Sciatic nerve (tissue), 2 donors: ENCODE measurements around the gene HDAC4. TPM values are rescaled to one million over a fixed set of nuclear protein-coding genes. Genes with fewer than 3 reads are reported as not detected.

ENCODE experiments used
- ATAC-seq: fragments of 200-7000 bp; cut with Tn5 transposase; one replicate; pipeline ENCODE4 v1.9.1; 2020; ENCODE audit warnings: mild to moderate bottlenecking, moderate library complexity
- DNase-seq: peaks from one replicate; pipeline ENCODE4 v3.0.0-alpha.2; 2020; ENCODE audit warnings: low spot score
- intact Hi-C: fragments of 100-400 bp; cut with DNase I; formaldehyde crosslinking; loops from one replicate; pipeline ENCODE4 v1.14.2; 2022
- total RNA-seq: library from RNA; stranded (reverse); fragmentation: NEBNext Ultra II Directional; extraction: Animal tissue kit (Norgen Biotek cat#: 25700); gene quantifications from one replicate; pipeline ENCODE4 v1.2.1, GENCODE V29; 2021
- donor health status: DM: no; HTN: no; CAD: no.
- donor health status: DM: no; HTN: no; CAD: no.

The HDAC4 gene
- total RNA-seq, 1 donor from 2014 or later = 99.5 TPM

- DNase-seq (no peak), ATAC-seq (no peak)
- intact Hi-C loops = no loop called here
Observed at GRCh38 chr2:239061824-239062570, 338.8 kb downstream of the HDAC4 start.

GRCh38 chr2:239061121-239061666, 339.6 kb downstream of the HDAC4 start:
- intact Hi-C loops = no loop called here
- DNase-seq (no peak), ATAC-seq (no peak)

- intact Hi-C loops = no loop called here
- ATAC-seq = peak; percentile 20
- no peak for DNase-seq
Observed at GRCh38 chr2:239060676-239061075, 340.1 kb downstream of the HDAC4 start.

DNA sequence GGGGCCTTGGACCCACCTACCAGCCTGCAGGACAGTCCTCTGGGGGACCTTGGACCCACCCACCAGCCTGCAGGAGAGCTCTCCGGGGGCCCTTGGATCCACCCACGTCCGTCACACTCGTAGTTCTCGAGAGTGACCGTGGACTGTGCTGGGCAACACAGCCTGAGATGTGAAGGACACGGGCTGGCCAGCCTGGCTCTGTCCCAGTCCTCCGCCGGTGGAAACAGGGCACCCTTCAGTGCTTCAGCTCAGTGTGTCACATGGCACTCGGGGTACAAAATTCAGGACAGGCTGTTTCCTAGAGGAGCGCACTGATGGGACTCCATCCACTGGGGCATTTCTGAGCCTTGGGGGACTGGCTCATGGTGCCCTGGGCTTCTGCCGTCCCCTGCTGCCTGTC, 341.0 kb downstream of the HDAC4 start:
- intact Hi-C loops = no loop called here
- DNase-seq = no peak
- peak; percentile 20 for ATAC-seq

DNA sequence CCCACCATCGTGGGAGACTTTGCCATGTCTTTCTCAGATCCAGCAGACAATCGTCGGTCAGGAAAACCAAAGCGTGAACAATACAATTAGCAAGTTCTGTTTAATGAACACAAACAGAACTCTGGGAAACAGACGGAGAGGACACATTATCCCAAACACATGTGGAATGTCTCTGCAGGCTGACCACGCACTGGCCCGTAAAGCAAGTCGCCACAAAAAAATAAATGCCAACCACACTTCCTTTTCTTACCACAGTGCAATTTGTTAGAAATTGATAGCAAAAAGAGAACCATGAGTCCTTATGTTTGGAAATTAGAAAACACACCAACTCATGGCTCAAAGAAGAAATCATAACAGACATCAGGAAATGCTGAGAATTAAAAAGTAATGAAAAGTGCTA, 342.1 kb downstream of the HDAC4 start:
- intact Hi-C loops = no loop called here
- DNase-seq (no peak), ATAC-seq (no peak)

GRCh38 chr2:239057533-239057932, 343.3 kb downstream of the HDAC4 start:
- intact Hi-C loops = no loop called here
- DNase-seq (no peak), ATAC-seq (no peak)

DNA sequence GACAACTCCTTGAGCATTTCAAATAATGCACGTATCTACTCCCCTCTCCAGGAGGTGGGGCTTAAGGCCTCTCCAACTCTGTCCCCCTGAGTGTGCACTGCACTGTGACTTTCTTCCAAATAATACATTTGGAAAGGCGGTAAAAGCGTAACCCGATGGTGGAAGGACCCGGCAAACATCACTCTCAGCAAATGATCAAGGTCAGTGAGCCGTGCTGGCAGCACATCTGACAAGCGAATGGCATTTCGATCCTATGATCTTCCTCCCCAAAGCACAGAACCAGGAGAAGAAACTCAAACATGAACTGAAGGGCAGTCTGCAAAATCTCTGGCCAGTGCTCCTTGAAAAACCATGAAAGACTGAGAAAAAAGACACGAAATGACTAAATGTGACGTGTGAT, 344.2 kb downstream of the HDAC4 start:
- DNase-seq (no peak), ATAC-seq (no peak)
- intact Hi-C loops = no loop called here

DNA sequence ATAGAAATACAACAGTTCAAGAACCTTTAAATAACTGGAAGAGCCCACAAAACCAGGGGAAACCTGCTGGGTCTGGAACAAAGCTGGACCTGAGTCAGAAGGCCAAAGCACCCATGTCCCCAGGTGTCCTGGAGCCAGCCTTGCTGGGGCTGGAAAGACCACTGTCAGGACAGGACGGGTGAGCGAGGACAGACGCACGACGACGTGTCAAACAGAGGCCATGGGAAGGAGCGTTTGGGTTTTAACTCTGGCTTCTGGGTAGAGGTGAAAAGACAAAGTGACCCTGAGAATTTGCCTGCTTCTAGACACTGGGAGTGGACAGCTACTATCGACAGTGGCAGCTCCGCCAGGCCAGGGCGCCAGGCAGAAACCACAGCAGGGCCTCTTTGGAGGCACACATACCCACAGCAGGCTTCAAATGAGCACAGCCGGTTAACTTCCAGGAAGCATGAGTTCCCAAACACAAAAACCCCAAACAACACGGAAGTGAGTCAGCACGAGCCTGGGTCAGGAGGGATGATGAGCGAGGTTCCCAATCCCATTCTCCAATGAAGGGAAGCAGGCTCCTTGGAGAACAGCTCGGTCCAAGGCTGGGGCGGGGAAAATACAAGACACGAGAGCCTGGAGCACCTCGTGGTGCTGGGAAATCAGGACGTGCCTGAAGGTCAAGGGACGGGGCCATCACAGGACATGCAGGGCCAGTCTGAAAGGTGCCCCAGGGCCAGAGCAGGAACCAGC, 344.9 kb downstream of the HDAC4 start:
- ATAC-seq (no peak), DNase-seq (no peak)

DNA sequence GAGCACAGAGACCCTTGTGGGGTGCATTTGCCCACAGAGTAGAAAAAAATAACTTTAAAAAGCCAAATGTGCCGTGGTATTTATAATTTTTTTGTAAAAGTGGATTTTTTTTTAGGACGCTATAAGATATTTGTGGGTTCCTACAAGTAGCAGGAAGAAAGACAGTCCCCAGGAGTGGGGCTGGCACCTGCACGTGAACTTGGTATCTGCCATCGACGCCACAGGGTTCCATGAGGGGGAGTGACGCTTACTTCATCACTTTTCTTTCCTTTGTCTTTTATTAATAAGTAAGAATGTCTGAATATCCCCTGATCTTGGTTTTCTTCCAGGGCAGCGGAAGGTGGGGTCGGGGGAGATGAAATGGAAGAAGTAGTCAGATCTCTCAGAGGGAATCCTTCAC, 345.9 kb downstream of the HDAC4 start:
- ATAC-seq = no peak
- peak; percentile 35 for DNase-seq
- intact Hi-C loops = no loop called here

More for the DNA sequence above, 344.9 kb downstream of the HDAC4 start:
- intact Hi-C loops = no loop called here

- intact Hi-C loops = no loop called here
- peak; percentile 48 for DNase-seq
- ATAC-seq = no peak
Observed at GRCh38 chr2:239053801-239054503, 346.9 kb downstream of the HDAC4 start.

DNA sequence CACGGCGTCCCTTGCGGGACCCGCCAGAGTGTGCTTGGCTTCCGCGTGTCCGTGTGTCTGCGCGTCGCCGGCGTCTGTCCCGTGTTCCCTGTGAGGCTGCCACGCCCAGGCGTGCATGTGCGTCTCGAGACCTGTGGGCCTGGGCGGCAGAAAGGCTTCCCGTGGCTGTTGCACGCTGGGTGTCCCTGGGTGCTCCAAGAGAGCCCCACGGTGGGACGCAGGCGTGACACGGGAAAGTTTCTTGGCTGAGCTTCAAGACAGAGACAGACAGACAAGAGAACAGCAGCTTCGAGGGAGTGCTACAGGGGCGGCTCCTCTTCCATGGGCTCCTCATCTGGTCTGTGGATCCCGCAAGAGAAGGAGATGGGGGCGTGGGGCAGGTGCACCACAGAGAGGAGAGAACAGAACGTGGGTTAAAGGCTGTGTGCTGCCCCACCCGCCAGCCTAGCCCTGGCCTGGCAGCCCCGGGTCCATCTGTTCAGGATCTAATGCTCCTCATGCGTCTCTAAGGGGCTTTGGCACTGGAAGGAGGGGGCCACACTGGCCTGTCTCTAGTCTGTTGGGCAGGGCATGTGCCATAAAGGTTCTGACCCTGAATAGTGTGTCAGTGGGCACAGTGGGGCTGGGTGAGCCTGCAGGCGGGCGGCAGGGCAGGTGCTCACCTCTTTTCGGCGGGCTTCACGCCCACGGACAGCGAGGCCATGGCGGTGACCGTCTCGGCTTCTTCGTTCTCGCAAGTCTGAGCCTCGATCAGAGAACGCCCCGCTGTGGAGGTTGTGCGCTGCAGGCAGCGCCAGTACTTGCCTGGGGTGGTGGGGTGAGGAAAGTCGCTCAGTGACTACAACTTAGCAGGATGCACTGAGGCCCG, 347.8 kb downstream of the HDAC4 start:
- intact Hi-C loops = no loop called here
- DNase-seq (peak; percentile 62), ATAC-seq (peak; percentile 17)

DNA sequence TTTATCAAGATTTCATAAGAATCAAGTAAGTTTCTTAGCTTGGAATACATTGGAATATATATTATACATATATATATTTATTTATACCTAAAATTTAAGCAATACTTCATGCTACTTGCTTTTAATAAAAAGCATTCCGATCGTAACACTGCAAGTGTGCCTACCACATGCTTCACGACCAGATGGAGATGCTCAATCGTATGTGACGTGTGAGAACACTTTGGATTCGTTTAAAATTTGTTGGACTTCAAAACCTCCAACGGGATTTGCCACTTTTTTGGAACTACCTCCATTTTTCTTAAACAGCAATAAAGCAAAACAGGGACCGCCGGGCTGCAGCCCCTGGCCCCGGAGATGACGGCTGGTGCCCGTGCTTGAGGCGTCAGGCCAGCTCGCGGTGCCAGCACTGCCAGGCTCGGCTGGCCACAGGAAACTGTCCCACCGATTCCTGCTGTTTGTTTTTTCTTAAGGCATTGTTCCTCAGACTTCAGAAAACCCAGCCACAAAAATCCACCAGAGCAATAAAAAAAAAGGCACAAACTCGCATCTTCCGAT, 348.9 kb downstream of the HDAC4 start:
- DNase-seq = no peak
- intact Hi-C loops = no loop called here
- ATAC-seq = no peak

DNA sequence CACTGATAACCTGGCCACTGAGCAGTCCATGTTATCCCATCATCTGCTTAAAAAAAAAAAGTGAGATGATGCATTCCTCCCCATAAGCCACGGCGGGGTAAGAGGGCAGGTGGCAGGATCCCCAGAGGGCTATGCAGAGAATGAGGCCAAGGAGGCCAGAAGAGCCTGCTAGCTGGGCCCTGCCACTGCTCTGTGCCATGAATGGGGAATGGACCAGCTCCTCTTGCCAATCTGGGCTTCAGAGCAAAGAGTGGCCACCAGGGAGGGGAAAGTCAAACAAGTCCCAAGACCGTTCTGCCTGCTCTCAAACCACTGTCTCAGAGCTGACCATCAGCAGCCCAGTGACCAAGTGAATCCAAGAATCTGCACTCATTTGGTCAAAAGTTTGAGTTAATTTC, 350.6 kb downstream of the HDAC4 start:
- intact Hi-C loops = no loop called here
- DNase-seq = no peak
- no peak for ATAC-seq

DNA sequence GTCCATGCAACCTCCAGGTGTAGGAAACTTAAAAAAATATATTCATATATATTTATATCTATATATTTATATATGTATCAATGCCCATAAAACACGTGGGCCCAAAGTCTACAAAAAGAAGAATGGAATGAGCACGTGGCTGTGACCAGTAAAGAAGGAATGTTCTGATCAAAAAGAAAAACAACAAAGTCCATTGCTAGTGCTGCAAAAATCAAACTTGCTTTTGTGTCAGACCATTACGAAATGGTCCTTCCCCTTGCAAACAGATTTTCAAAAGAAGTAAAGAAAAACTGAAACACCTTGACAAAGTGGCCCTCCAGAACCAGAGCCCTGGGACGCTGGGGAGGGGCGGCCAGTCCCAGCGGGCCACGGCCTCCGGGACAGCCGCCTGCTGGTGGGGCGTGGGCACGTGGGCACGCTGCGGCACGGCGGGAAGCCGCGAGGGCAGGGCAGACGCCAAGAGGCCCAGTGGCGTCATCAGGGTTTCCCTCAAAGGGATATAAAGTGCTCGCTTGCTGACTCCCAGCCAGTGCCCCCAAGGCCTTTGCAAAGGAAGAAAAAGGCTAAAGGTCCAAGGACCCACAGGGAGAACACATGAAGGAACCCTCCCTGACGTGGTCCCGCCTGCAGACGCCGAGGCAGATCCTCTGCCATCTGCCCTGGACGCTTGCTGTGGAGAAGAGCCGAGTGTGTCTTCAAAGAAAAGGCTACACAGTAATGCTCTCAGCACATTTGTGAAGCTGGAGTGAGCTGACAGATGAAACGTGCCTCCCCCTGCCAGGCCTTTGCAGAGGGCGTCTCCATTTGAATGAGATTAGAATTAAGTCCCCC, 351.2 kb downstream of the HDAC4 start:
- DNase-seq = no peak
- no peak for ATAC-seq
- intact Hi-C loops = no loop called here

- intact Hi-C loops = no loop called here
- no peak for DNase-seq
- ATAC-seq = no peak
Observed at GRCh38 chr2:239048736-239049135, 352.1 kb downstream of the HDAC4 start.

DNA sequence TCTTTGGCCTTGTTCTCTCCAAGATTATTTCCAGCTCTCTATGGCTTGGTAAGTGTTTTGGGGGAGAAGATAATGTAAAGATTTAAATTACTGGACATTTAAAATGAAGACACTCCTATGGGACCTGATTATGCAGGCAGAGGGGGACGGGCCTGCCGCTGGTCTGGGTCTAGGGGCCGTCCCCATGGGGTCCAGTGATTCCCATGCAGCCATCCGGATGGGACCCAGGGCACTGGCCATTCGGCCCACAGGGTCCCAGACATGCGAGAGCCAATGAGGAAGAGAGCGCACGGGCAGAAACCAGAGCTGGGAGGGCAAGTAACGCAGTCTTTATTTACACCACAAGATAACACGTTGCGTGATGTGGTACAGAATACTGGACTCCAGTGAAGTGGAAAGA, 353.0 kb downstream of the HDAC4 start:
- no peak for DNase-seq
- intact Hi-C loops = no loop called here
- no peak for ATAC-seq

DNA sequence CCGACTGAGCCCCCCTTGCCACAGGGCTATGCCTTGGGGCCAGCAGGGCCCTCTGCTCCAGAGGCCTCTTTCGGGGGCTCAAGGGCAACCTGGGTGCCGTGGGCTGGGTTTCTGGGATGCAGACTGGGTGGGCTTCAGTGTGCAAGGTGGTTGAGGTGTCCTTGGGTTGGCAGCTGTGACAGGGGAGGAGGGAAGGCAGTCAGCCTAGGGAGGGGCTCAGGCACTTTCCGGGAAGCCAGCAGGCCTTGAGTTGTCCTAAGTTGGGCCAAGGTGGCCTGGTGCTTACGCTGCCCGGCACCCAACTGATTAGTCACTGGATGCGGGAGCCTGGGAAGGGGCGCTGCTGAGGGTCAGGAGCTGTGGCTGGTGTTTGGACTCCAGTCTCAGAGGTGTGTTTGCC, 353.4 kb downstream of the HDAC4 start:
- DNase-seq = no peak
- ATAC-seq = no peak
- intact Hi-C loops = no loop called here

DNA sequence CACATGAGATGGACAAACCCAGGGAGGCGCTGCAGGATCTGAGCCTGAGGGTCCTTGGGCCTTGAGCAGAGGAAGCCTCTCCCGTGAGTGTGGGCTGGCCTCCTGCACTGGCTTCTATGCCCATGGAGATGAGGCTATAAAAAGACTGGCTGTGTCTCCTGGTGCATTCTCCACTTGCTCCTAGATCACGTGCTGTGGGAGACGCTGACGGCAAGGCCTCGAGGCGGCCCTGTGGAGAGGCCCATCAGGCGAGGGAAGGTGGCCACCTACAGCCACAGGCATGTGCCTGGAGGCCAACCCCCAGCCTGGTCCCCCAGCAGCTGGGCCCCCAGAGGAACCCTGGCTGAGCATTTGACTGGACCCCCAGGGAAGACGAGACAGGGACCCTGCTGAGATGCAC, 354.0 kb downstream of the HDAC4 start:
- no peak for ATAC-seq
- intact Hi-C loops = no loop called here
- no peak for DNase-seq
